ENCODE data around the gene MERTK. TPM values are rescaled to one million over a fixed set of nuclear protein-coding genes. Genes with fewer than 3 reads are reported as not detected.
"Not testable (repeated sequence)": the region's sequence is repeated elsewhere in the genome, so short reads cannot be mapped to it uniquely, and the experiment has no call there.

The MERTK gene
- total and polyA plus RNA-seq, 2 experiments from 2014 or later: 16.4 to 29.6 TPM

DNA sequence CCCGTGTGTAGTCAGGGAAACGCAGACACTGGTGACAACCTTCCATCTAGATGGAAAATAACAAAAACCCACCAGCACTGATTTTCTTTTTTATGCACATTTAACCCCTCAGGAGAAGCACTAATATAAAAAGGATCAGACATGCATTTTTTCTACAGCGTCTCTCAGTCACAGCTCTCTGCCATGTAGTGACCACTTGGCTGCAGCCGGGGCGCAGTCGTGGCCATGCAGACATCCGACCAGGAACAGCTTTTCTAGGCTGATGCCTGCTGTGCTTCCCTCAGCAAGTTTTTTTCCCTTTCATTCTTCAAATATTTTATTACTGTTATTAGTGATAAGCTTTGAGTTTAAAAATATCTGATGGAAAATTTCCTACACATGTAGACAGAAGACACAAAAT, 63.3 kb downstream of the MERTK start:
- TF ChIP-seq EZH2 (IDR thresholded peaks at IDR 0.05; ENCODE audit: borderline replicate concordance): no peak
- TF ChIP-seq EZH2phosphoT487 (IDR thresholded peaks at IDR 0.05; ENCODE audit: low read depth, severe bottlenecking, unreplicated experiment): no peak
- TF ChIP-seq, protein P1, sequence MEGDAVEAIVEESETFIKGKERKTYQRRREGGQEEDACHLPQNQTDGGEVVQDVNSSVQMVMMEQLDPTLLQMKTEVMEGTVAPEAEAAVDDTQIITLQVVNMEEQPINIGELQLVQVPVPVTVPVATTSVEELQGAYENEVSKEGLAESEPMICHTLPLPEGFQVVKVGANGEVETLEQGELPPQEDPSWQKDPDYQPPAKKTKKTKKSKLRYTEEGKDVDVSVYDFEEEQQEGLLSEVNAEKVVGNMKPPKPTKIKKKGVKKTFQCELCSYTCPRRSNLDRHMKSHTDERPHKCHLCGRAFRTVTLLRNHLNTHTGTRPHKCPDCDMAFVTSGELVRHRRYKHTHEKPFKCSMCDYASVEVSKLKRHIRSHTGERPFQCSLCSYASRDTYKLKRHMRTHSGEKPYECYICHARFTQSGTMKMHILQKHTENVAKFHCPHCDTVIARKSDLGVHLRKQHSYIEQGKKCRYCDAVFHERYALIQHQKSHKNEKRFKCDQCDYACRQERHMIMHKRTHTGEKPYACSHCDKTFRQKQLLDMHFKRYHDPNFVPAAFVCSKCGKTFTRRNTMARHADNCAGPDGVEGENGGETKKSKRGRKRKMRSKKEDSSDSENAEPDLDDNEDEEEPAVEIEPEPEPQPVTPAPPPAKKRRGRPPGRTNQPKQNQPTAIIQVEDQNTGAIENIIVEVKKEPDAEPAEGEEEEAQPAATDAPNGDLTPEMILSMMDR (IDR thresholded peaks at IDR 0.05; ENCODE audit: poor library complexity): no peak
- H3K9me2 ChIP-seq (replicated peaks; ENCODE audit: insufficient read depth): no peaks in the 10 kb centered on the region
- H2AFZ ChIP-seq: no peak overlapping the region
- H3K9me3 ChIP-seq (ENCODE audit: low read depth): no peaks in the 10 kb centered on the region
- H4K20me1 ChIP-seq (ENCODE audit: insufficient read depth, poor library complexity, severe bottlenecking): no peaks in the 10 kb centered on the region
- peaks cover 11% of the 10 kb centered on the region for H3K79me2 ChIP-seq
- no peak overlapping the region for H3K27ac ChIP-seq
- 92% methylated on average over 7 of the region's 7 CpGs for WGBS (ENCODE audit: low lambda C conversion rate, missing lambda C conversion rate)
- DNase-seq (ENCODE audit: low spot score): no peak
- H3K4me1 ChIP-seq (ENCODE audit: insufficient read depth): peaks cover 8% of the 10 kb centered on the region
- H3K4me2 ChIP-seq: no peak overlapping the region
- no peak overlapping the region for H3K4me3 ChIP-seq
- H3K36me3 ChIP-seq (replicated peaks; ENCODE audit: insufficient read depth, low read depth): no peaks in the 10 kb centered on the region
- H3K27me3 ChIP-seq: no peaks in the 10 kb centered on the region

DNA sequence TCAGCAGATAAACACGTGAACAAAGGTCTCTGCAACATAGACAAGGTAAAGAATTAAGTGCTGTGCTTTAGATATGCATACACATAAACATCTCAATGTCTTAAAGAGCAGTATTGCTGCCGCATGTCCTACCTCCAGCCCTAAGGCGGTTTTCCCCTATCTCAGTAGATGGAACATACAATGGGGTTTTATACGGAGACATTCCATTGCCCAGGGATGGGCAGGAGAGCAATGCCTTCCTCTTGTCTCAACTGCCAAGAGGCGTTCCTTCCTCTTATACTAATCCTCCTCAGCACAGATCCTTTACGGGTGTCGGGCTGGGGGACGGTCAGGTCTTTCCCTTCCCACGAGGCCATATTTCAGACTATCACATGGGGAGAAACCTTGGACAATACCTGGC, 64.7 kb downstream of the MERTK start:
- WGBS (ENCODE audit: low lambda C conversion rate, missing lambda C conversion rate): 55% methylated on average over 5 of the region's 9 CpGs
- DNase-seq (ENCODE audit: low spot score): not testable (repeated sequence)

DNA sequence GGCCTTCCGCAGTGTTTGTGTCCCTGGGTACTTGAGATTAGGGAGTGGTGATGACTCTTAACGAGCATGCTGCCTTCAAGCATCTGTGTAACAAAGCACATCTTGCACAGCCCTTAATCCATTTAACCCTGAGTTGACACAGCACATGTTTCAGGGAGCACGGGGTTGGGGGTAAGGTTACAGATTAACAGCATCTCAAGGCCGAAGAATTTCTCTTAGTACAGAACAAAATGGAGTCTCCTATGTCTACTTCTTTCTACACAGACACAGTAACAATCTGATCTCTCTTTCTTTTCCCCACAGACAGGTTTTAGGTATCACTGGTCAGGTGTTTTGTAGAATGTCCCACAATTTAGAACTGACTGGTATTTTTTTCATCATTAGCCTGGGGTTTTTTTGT, 65.1 kb downstream of the MERTK start:
- H3K27me3 ChIP-seq; H3K4me3 ChIP-seq; H3K9me2 ChIP-seq (replicated peaks; ENCODE audit: insufficient read depth); H3K4me1 ChIP-seq (ENCODE audit: insufficient read depth); H4K20me1 ChIP-seq (ENCODE audit: insufficient read depth, poor library complexity, severe bottlenecking); H3K36me3 ChIP-seq (replicated peaks; ENCODE audit: insufficient read depth, low read depth); H3K9me3 ChIP-seq (ENCODE audit: low read depth); H2AFZ ChIP-seq; H3K4me2 ChIP-seq; DNase-seq (ENCODE audit: low spot score): not testable (repeated sequence)
- Histone ChIP-seq H3K27ac (peak overlapping the region; percentile 76), H3K79me2 (peaks cover 11% of the 10 kb centered on the region)
- 31% methylated on average over 4 of the region's 4 CpGs for WGBS (ENCODE audit: low lambda C conversion rate, missing lambda C conversion rate)

More for the DNA sequence above, 64.7 kb downstream of the MERTK start:
- not testable (repeated sequence) for H3K9me2 ChIP-seq (replicated peaks; ENCODE audit: insufficient read depth); H2AFZ ChIP-seq; H4K20me1 ChIP-seq (ENCODE audit: insufficient read depth, poor library complexity, severe bottlenecking); H3K9me3 ChIP-seq (ENCODE audit: low read depth); H3K4me3 ChIP-seq; H3K4me1 ChIP-seq (ENCODE audit: insufficient read depth); H3K4me2 ChIP-seq; H3K36me3 ChIP-seq (replicated peaks; ENCODE audit: insufficient read depth, low read depth); H3K27me3 ChIP-seq
- Histone ChIP-seq H3K79me2 (peaks cover 11% of the 10 kb centered on the region), H3K27ac (peak overlapping the region; percentile 76)

DNA sequence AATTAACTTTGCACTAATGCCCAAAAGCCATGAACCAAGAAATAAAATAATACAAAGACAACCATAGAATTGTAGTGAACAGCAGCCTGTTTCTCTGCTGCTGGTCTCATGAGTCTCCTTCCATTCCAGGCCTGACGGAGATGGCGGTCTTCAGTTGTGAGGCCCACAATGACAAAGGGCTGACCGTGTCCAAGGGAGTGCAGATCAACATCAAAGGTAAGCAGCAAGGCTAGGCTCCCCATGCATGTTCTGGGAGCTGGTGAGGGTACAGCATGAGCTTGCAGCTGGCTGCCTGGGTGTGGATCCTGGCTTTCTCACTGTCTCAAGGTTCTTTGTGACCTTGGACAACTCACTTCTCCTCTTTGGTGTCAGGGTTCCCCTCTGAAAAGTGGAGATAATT, 66.7 kb downstream of the MERTK start:
- no peak overlapping the region for H3K4me2 ChIP-seq
- no peak overlapping the region for H3K4me3 ChIP-seq
- 92% methylated on average over 3 of the region's 3 CpGs for WGBS (ENCODE audit: low lambda C conversion rate, missing lambda C conversion rate)

More for the DNA sequence above, 66.7 kb downstream of the MERTK start:
- TF ChIP-seq EZH2 (IDR thresholded peaks at IDR 0.05; ENCODE audit: borderline replicate concordance) (no peak), EZH2phosphoT487 (IDR thresholded peaks at IDR 0.05; ENCODE audit: low read depth, severe bottlenecking, unreplicated experiment) (no peak)
- TF ChIP-seq, protein P1 (IDR thresholded peaks at IDR 0.05; ENCODE audit: poor library complexity): no peak
- DNase-seq (ENCODE audit: low spot score): no peak
- no peaks in the 10 kb centered on the region for H3K9me2 ChIP-seq (replicated peaks; ENCODE audit: insufficient read depth)
- no peaks in the 10 kb centered on the region for H3K27me3 ChIP-seq
- H3K9me3 ChIP-seq (ENCODE audit: low read depth): no peaks in the 10 kb centered on the region
- H4K20me1 ChIP-seq (ENCODE audit: insufficient read depth, poor library complexity, severe bottlenecking): no peaks in the 10 kb centered on the region
- H3K4me1 ChIP-seq (ENCODE audit: insufficient read depth): peaks cover 8% of the 10 kb centered on the region
- no peak overlapping the region for H2AFZ ChIP-seq
- H3K36me3 ChIP-seq (replicated peaks; ENCODE audit: insufficient read depth, low read depth): no peaks in the 10 kb centered on the region
- peaks cover 3% of the 10 kb centered on the region for H3K79me2 ChIP-seq
- H3K27ac ChIP-seq: no peak overlapping the region

Measured in hepatocyte (in vitro differentiated cells).